Liver (tissue), 3 donors: ENCODE results near the gene PHTF2.

Source experiments
- ATF3 ChIP-seq: IDR thresholded peaks from 2 replicates; pipeline ENCODE4 v1.6.1; 2016; ENCODE audit warnings: antibody characterized with exemption
- CTCF ChIP-seq: fragments of 150-350 bp; IDR thresholded peaks from 2 replicates; pipeline ENCODE4 v1.5.1; 2017; ENCODE audit warnings: improper control_type of control experiment, low read depth, low read length; ENCODE audit not compliant: missing input control
- GABPA ChIP-seq, 2 donors: IDR thresholded peaks in 1 of 2; conservative IDR thresholded peaks in 1 of 2; 2 replicates each; pipeline ENCODE4 v1.6.1; 2016; ENCODE audit warnings: antibody characterized with exemption in 2 of 2, mild to moderate bottlenecking in 1 of 2, moderate library complexity in 1 of 2
- HNF4A ChIP-seq, 2 donors: conservative IDR thresholded peaks; 2 replicates each; pipeline ENCODE4 v1.6.1; 2016; ENCODE audit warnings: antibody characterized with exemption in 2 of 2, mild to moderate bottlenecking in 2 of 2
- RAD21 ChIP-seq, 2 donors: IDR thresholded peaks; 2 replicates each; pipeline ENCODE4 v1.6.1; 2016; ENCODE audit warnings: antibody characterized with exemption in 2 of 2, mild to moderate bottlenecking in 2 of 2
- SP1 ChIP-seq: IDR thresholded peaks from 2 replicates; pipeline ENCODE4 v1.6.1; 2018; ENCODE audit warnings: antibody characterized with exemption, mild to moderate bottlenecking
- TAF1 ChIP-seq: conservative IDR thresholded peaks from 2 replicates; pipeline ENCODE4 v1.6.1; 2016; ENCODE audit warnings: antibody characterized with exemption, mild to moderate bottlenecking
- donor health status: healthy.
- donor health status: healthy.

- no peak for TF ChIP-seq CTCF
- TF ChIP-seq GABPA (IDR thresholded peaks at IDR 0.05 in 1 of 2, conservative IDR thresholded peaks at IDR 0.05 in 1 of 2), result no peak
- TF ChIP-seq SP1, result no peak
- no peak for TF ChIP-seq HNF4A (conservative IDR thresholded peaks at IDR 0.05)
- TF ChIP-seq TAF1, result no peak
- no peak for TF ChIP-seq ATF3
- no peak for TF ChIP-seq RAD21 (IDR thresholded peaks at IDR 0.05)
Measured at GRCh38 chr7:77867537-77867865, 68.9 kb downstream of the PHTF2 start.
